RWPE2 (cell line): Measurements from ENCODE around the gene ZNF678.

Source experiments
- ATAC-seq: fragments of 200-7000 bp; cut with Tn5 transposase; 3 replicates; pipeline ENCODE4 v1.9.1; 2021; ENCODE audit warnings: low read depth
- DNase-seq: peaks from one replicate; pipeline ENCODE4 v3.0.0-alpha.2; 2020; ENCODE audit warnings: low spot score
- H3K27ac ChIP-seq: fragments of 450-650 bp; 2 replicates; pipeline ENCODE4 v1.5.1; 2017; ENCODE audit warnings: mild to moderate bottlenecking; ENCODE audit not compliant: poor library complexity, severe bottlenecking
- H3K27me3 ChIP-seq: fragments of 250-450 bp; sonication (Bioruptor Pico); 2 replicates; pipeline ENCODE4 v1.5.1; 2021; ENCODE audit warnings: mild to moderate bottlenecking, moderate library complexity; ENCODE audit not compliant: insufficient read depth, poor library complexity, severe bottlenecking
- H3K36me3 ChIP-seq: fragments of 250-450 bp; sonication (Bioruptor Pico); 2 replicates; pipeline ENCODE4 v1.5.1; 2020; ENCODE audit warnings: low read depth, mild to moderate bottlenecking, moderate library complexity
- H3K4me1 ChIP-seq: fragments of 250-450 bp; sonication (Bioruptor Pico); 2 replicates; pipeline ENCODE4 v1.5.1; 2021; ENCODE audit warnings: mild to moderate bottlenecking, moderate library complexity; ENCODE audit not compliant: insufficient read depth, poor library complexity, severe bottlenecking
- H3K4me3 ChIP-seq: fragments of 250-450 bp; sonication (Bioruptor Pico); 2 replicates; pipeline ENCODE4 v1.5.1; 2021; ENCODE audit warnings: mild to moderate bottlenecking, moderate library complexity; ENCODE audit not compliant: severe bottlenecking
- H3K9me3 ChIP-seq: fragments of 250-450 bp; sonication (Bioruptor Pico); 2 replicates; pipeline ENCODE4 v1.5.1; 2021; ENCODE audit warnings: mild to moderate bottlenecking, moderate library complexity; ENCODE audit not compliant: severe bottlenecking
- CTCF ChIP-seq: fragments of 450-650 bp; IDR thresholded peaks from one replicate; pipeline ENCODE4 v1.5.1; 2017; ENCODE audit warnings: mild to moderate bottlenecking, moderate library complexity; ENCODE audit not compliant: poor library complexity, severe bottlenecking

ZNF678 gene

GRCh38 chr1:227613526-227613925, 50.2 kb downstream of the ZNF678 start:
- H3K36me3 ChIP-seq = no peaks in the 10 kb centered on the region
- H3K27ac ChIP-seq = no peak overlapping the region
- no peaks in the 10 kb centered on the region for H3K27me3 ChIP-seq
- H3K4me1 ChIP-seq = no peaks in the 10 kb centered on the region
- DNase-seq (no peak), ATAC-seq (no peak)
- H3K4me3 ChIP-seq = no peak overlapping the region
- TF ChIP-seq CTCF = no peak
- no peaks in the 10 kb centered on the region for H3K9me3 ChIP-seq

GRCh38 chr1:227621211-227621610, 57.9 kb downstream of the ZNF678 start:
- Histone ChIP-seq H3K36me3 (no peaks in the 10 kb centered on the region), H3K27me3 (no peaks in the 10 kb centered on the region), H3K4me3 (no peak overlapping the region), H3K9me3 (no peaks in the 10 kb centered on the region), H3K4me1 (no peaks in the 10 kb centered on the region), H3K27ac (no peak overlapping the region)
- ATAC-seq = no peak
- no peak for TF ChIP-seq CTCF
- DNase-seq = no peak

GRCh38 chr1:227622739-227623475, 59.6 kb downstream of the ZNF678 start:
- H3K9me3 ChIP-seq = no peaks in the 10 kb centered on the region
- ATAC-seq (no peak), DNase-seq (no peak)
- H3K36me3 ChIP-seq = no peaks in the 10 kb centered on the region
- no peaks in the 10 kb centered on the region for H3K4me1 ChIP-seq
- no peaks in the 10 kb centered on the region for H3K27me3 ChIP-seq
- no peak for TF ChIP-seq CTCF
- H3K27ac ChIP-seq = no peak overlapping the region
- H3K4me3 ChIP-seq = no peak overlapping the region

- Histone ChIP-seq H3K9me3 (no peaks in the 10 kb centered on the region), H3K27me3 (no peaks in the 10 kb centered on the region), H3K4me3 (no peak overlapping the region), H3K36me3 (no peaks in the 10 kb centered on the region), H3K27ac (no peak overlapping the region), H3K4me1 (no peaks in the 10 kb centered on the region)
- TF ChIP-seq CTCF = no peak
- ATAC-seq (no peak), DNase-seq (no peak)
Observed at GRCh38 chr1:227632325-227632724, 69.0 kb downstream of the ZNF678 start.

GRCh38 chr1:227635596-227635995, 72.2 kb downstream of the ZNF678 start:
- no peaks in the 10 kb centered on the region for H3K27me3 ChIP-seq
- no peak overlapping the region for H3K4me3 ChIP-seq
- no peaks in the 10 kb centered on the region for H3K4me1 ChIP-seq
- no peak overlapping the region for H3K27ac ChIP-seq
- H3K36me3 ChIP-seq = no peaks in the 10 kb centered on the region
- H3K9me3 ChIP-seq = no peaks in the 10 kb centered on the region
- ATAC-seq = no peak
- DNase-seq = no peak
- TF ChIP-seq CTCF = no peak
